Activated CD4-positive, alpha-beta memory T cell treated with anti-CD3 and anti-CD28 coated beads for 36 hours (primary cell): ENCODE results near the gene ETFDH. TPM values are rescaled to one million over a fixed set of nuclear protein-coding genes. Genes with fewer than 3 reads are reported as not detected.
"Not testable (repeated sequence)": the region's sequence is repeated elsewhere in the genome, so short reads cannot be mapped to it uniquely, and the experiment has no call there.

ENCODE experiments used
- CTCF ChIA-PET: fragments of 350-600 bp; sonication (Branson Sonifier 250); formaldehyde crosslinking; loops from one replicate; lab custom pipeline; 2021; ENCODE audit warnings: antibody characterized with exemption, inconsistent platforms; lab: Charles Lee
- POLR2A ChIA-PET: fragments of 350-600 bp; sonication (Branson Sonifier 250); formaldehyde crosslinking; loops from one replicate; lab custom pipeline; 2021; ENCODE audit warnings: antibody characterized with exemption; lab: Charles Lee
- DNase-seq: peaks from one replicate; pipeline ENCODE4 v3.0.0-alpha.2; 2020
- H3K27ac Mint-ChIP-seq: one replicate; pipeline ENCODE4 v1.8.0; 2021; ENCODE audit warnings: mixed read lengths
- H3K27me3 Mint-ChIP-seq: one replicate; pipeline ENCODE4 v1.8.0; 2021; ENCODE audit warnings: mixed read lengths
- H3K36me3 Mint-ChIP-seq: one replicate; pipeline ENCODE4 v1.8.0; 2021; ENCODE audit warnings: mixed read lengths
- H3K4me1 Mint-ChIP-seq: one replicate; pipeline ENCODE4 v1.8.0; 2021; ENCODE audit warnings: low read depth, mixed read lengths
- H3K4me3 Mint-ChIP-seq: one replicate; pipeline ENCODE4 v1.8.0; 2021; ENCODE audit warnings: mild to moderate bottlenecking, mixed read lengths
- H3K9me3 Mint-ChIP-seq: one replicate; pipeline ENCODE4 v1.8.0; 2021; ENCODE audit warnings: mixed read lengths
- intact Hi-C: fragments of 100-400 bp; cut with micrococcal nuclease; formaldehyde crosslinking; loops from one replicate; pipeline ENCODE4 v1.15.1; 2023
- total RNA-seq, 2 experiments: library from RNA; stranded (reverse); gene quantifications; one replicate each; pipeline ENCODE4 v1.2.3, GENCODE V29; 2021

ETFDH gene
- total RNA-seq, 2 experiments from 2014 or later = 30.8 to 30.9 TPM

GRCh38 chr4:158726633-158727032 is 54.5 kb downstream of the ETFDH start:
- peaks cover 2% of the 10 kb centered on the region for H3K36me3 Mint-ChIP-seq
- H3K4me3 Mint-ChIP-seq = no peak overlapping the region
- no peaks in the 10 kb centered on the region for H3K9me3 Mint-ChIP-seq
- POLR2A ChIA-PET = interaction anchor here (1.2 kb wide), 1 partner anchor 94 kb away, joined by 3 read pairs; no protein-coding TSS in a partner anchor
- peaks cover 52% of the 10 kb centered on the region for H3K4me1 Mint-ChIP-seq
- intact Hi-C loops = loop anchor here (1.0 to 5.0 kb wide), 2 partner anchors 449 to 721 kb away; no protein-coding TSS in a partner anchor
- H3K27me3 Mint-ChIP-seq = peaks cover 26% of the 10 kb centered on the region
- peak; percentile 24 for DNase-seq
- no peak overlapping the region for H3K27ac Mint-ChIP-seq
- CTCF ChIA-PET = no interaction called here

GRCh38 chr4:158728236-158728635 is 56.1 kb downstream of the ETFDH start:
- POLR2A ChIA-PET = no interaction called here
- peaks cover 33% of the 10 kb centered on the region for H3K27me3 Mint-ChIP-seq
- intact Hi-C loops = loop anchor here (5.0 kb wide), 1 partner anchor 719 kb away; no protein-coding TSS in a partner anchor
- CTCF ChIA-PET = interaction anchor here (0.7 to 1.8 kb wide), 2 partner anchors 82 to 124 kb away, joined by 4 to 7 read pairs; no protein-coding TSS in a partner anchor
- no peak overlapping the region for H3K4me3 Mint-ChIP-seq
- H3K27ac Mint-ChIP-seq = no peak overlapping the region
- H3K9me3 Mint-ChIP-seq = no peaks in the 10 kb centered on the region
- DNase-seq = no peak
- peaks cover 44% of the 10 kb centered on the region for H3K4me1 Mint-ChIP-seq
- no peaks in the 10 kb centered on the region for H3K36me3 Mint-ChIP-seq

- H3K4me3 Mint-ChIP-seq = no peak overlapping the region
- peak; percentile 74 for DNase-seq
- peaks cover 32% of the 10 kb centered on the region for H3K4me1 Mint-ChIP-seq
- CTCF ChIA-PET = interaction anchor here (0.7 to 1.2 kb wide), 3 partner anchors 120 to 447 kb away, joined by 3 to 11 read pairs (median 7); no protein-coding TSS in a partner anchor
- intact Hi-C loops = loop anchor here (1.0 to 5.0 kb wide), 5 partner anchors 39 to 717 kb away; partner anchors contain the start of gene FNIP2
- POLR2A ChIA-PET = no interaction called here
- no peaks in the 10 kb centered on the region for H3K9me3 Mint-ChIP-seq
- H3K36me3 Mint-ChIP-seq = no peaks in the 10 kb centered on the region
- no peak overlapping the region for H3K27ac Mint-ChIP-seq
- H3K27me3 Mint-ChIP-seq = peaks cover 36% of the 10 kb centered on the region
Observed at GRCh38 chr4:158729716-158730559, 57.8 kb downstream of the ETFDH start.

- Mint-ChIP-seq H3K36me3 (no peaks in the 10 kb centered on the region), H3K4me3 (no peak overlapping the region), H3K27me3 (peaks cover 4% of the 10 kb centered on the region), H3K27ac (no peak overlapping the region), H3K9me3 (no peaks in the 10 kb centered on the region), H3K4me1 (no peaks in the 10 kb centered on the region)
- no peak for DNase-seq
- ChIA-PET POLR2A (no interaction called here), CTCF (no interaction called here)
- intact Hi-C loops = no loop called here
Observed at GRCh38 chr4:158738866-158739265, 66.8 kb downstream of the ETFDH start.

GRCh38 chr4:158739600-158739999 is 67.5 kb downstream of the ETFDH start:
- Mint-ChIP-seq H3K27me3 (peaks cover 4% of the 10 kb centered on the region), H3K4me3 (no peak overlapping the region), H3K4me1 (no peaks in the 10 kb centered on the region), H3K27ac (no peak overlapping the region), H3K36me3 (no peaks in the 10 kb centered on the region), H3K9me3 (no peaks in the 10 kb centered on the region)
- no peak for DNase-seq
- CTCF ChIA-PET = no interaction called here
- intact Hi-C loops = no loop called here
- POLR2A ChIA-PET = no interaction called here

GRCh38 chr4:158741326-158742021 is 69.4 kb downstream of the ETFDH start:
- ChIA-PET POLR2A (no interaction called here), CTCF (no interaction called here)
- H3K36me3 Mint-ChIP-seq = no peaks in the 10 kb centered on the region
- intact Hi-C loops = no loop called here
- no peaks in the 10 kb centered on the region for H3K4me1 Mint-ChIP-seq
- no peak overlapping the region for H3K27ac Mint-ChIP-seq
- no peak for DNase-seq
- no peaks in the 10 kb centered on the region for H3K9me3 Mint-ChIP-seq
- peaks cover 3% of the 10 kb centered on the region for H3K27me3 Mint-ChIP-seq
- no peak overlapping the region for H3K4me3 Mint-ChIP-seq

- POLR2A ChIA-PET, CTCF ChIA-PET, intact Hi-C loops, H3K4me1 Mint-ChIP-seq, H3K9me3 Mint-ChIP-seq, H3K4me3 Mint-ChIP-seq, H3K27ac Mint-ChIP-seq, H3K36me3 Mint-ChIP-seq, DNase-seq, H3K27me3 Mint-ChIP-seq: not testable (repeated sequence)
Observed at GRCh38 chr4:158746537-158746936, 74.4 kb downstream of the ETFDH start.

- Mint-ChIP-seq H3K36me3 (no peaks in the 10 kb centered on the region), H3K4me1 (no peaks in the 10 kb centered on the region), H3K9me3 (no peaks in the 10 kb centered on the region), H3K27ac (no peak overlapping the region), H3K27me3 (peaks cover 2% of the 10 kb centered on the region), H3K4me3 (no peak overlapping the region)
- POLR2A ChIA-PET = no interaction called here
- intact Hi-C loops = no loop called here
- CTCF ChIA-PET = no interaction called here
- DNase-seq = no peak
Observed at GRCh38 chr4:158750379-158750778, 78.3 kb downstream of the ETFDH start.

- no peak overlapping the region for H3K27ac Mint-ChIP-seq
Observed at GRCh38 chr4:158754385-158755180, 82.5 kb downstream of the ETFDH start.

GRCh38 chr4:158755819-158756218 is 83.7 kb downstream of the ETFDH start:
- H3K36me3 Mint-ChIP-seq, H3K27ac Mint-ChIP-seq, CTCF ChIA-PET, H3K9me3 Mint-ChIP-seq, DNase-seq, H3K4me3 Mint-ChIP-seq, intact Hi-C loops, H3K4me1 Mint-ChIP-seq, POLR2A ChIA-PET: not testable (repeated sequence)
- peaks cover 11% of the 10 kb centered on the region for H3K27me3 Mint-ChIP-seq

More at GRCh38 chr4:158754385-158755180, 82.5 kb downstream of the ETFDH start:
- H3K27me3 Mint-ChIP-seq = peaks cover 10% of the 10 kb centered on the region
- intact Hi-C loops = no loop called here
- H3K36me3 Mint-ChIP-seq = peaks cover 2% of the 10 kb centered on the region
- no peaks in the 10 kb centered on the region for H3K9me3 Mint-ChIP-seq
- no peak overlapping the region for H3K4me3 Mint-ChIP-seq
- POLR2A ChIA-PET = no interaction called here
- CTCF ChIA-PET = no interaction called here
- H3K4me1 Mint-ChIP-seq = no peaks in the 10 kb centered on the region
- no peak for DNase-seq

GRCh38 chr4:158756588-158756987 is 84.5 kb downstream of the ETFDH start:
- H3K27ac Mint-ChIP-seq = no peak overlapping the region
- H3K27me3 Mint-ChIP-seq = peaks cover 12% of the 10 kb centered on the region
- no peak for DNase-seq
- peaks cover 4% of the 10 kb centered on the region for H3K4me1 Mint-ChIP-seq
- H3K4me3 Mint-ChIP-seq = no peak overlapping the region
- H3K36me3 Mint-ChIP-seq = peaks cover 2% of the 10 kb centered on the region
- POLR2A ChIA-PET = no interaction called here
- CTCF ChIA-PET = no interaction called here
- H3K9me3 Mint-ChIP-seq = no peaks in the 10 kb centered on the region
- intact Hi-C loops = no loop called here

- peaks cover 2% of the 10 kb centered on the region for H3K36me3 Mint-ChIP-seq
- no peak overlapping the region for H3K27ac Mint-ChIP-seq
- H3K9me3 Mint-ChIP-seq = no peaks in the 10 kb centered on the region
- no peak for DNase-seq
- H3K4me3 Mint-ChIP-seq = no peak overlapping the region
- peaks cover 4% of the 10 kb centered on the region for H3K4me1 Mint-ChIP-seq
- peaks cover 13% of the 10 kb centered on the region for H3K27me3 Mint-ChIP-seq
- ChIA-PET POLR2A (no interaction called here), CTCF (no interaction called here)
- intact Hi-C loops = no loop called here
Observed at GRCh38 chr4:158758142-158758541, 86.0 kb downstream of the ETFDH start.
